Left lung (tissue), 10 donors: ENCODE data around the gene TSPAN17. TPM values are rescaled to one million over a fixed set of nuclear protein-coding genes. Genes with fewer than 3 reads are reported as not detected.

Experiments used
- ATAC-seq: fragments of 200-7000 bp; cut with Tn5 transposase; one replicate; pipeline ENCODE4 v1.9.1; 2020; ENCODE audit warnings: moderate library complexity
- DNase-seq, 4 donors: peaks; one replicate each; pipeline ENCODE4 v3.0.0-alpha.2; 2013 to 2020
- H3K27ac ChIP-seq, 2 donors: fragments of 200-600 bp; sonication (generic) in 1 of 2; one replicate each; pipeline versions ENCODE4 v1.5.0 to v1.8.0; 2020 to 2021
- H3K27me3 ChIP-seq, 2 donors: fragments of 200-600 bp; sonication (generic) in 1 of 2; one replicate each; pipeline versions ENCODE4 v1.5.0 to v1.8.0; 2020 to 2021
- H3K36me3 ChIP-seq, 2 donors: fragments of 200-600 bp; sonication (generic) in 1 of 2; one replicate each; pipeline versions ENCODE4 v1.5.0 to v1.8.0; 2020 to 2021
- H3K4me1 ChIP-seq, 2 donors: fragments of 200-600 bp; one replicate each; pipeline ENCODE4 v1.8.0; 2021
- H3K4me3 ChIP-seq, 2 donors: fragments of 200-600 bp; sonication (generic) in 1 of 2; one replicate each; pipeline versions ENCODE4 v1.5.0 to v1.8.0; 2020 to 2021; ENCODE audit warnings: mild to moderate bottlenecking in 1 of 2
- H3K9me3 ChIP-seq, 2 donors: fragments of 200-600 bp; sonication (generic) in 1 of 2; one replicate each; pipeline versions ENCODE4 v1.5.0 to v1.8.0; 2020 to 2021
- intact Hi-C, 2 donors: fragments of 100-400 bp; cut with DNase I; formaldehyde crosslinking; loops; one replicate each; pipeline versions ENCODE4 v1.11.2 to v1.14.2; 2022
- polyA plus RNA-seq, 6 donors: library from polyadenylated mRNA; unstranded; fragments of 120-200 nt; gene quantifications; one replicate each; pipeline ENCODE4 v1.2.1, GENCODE V29; 2013; ENCODE audit not compliant: insufficient read length in 6 of 6
- total RNA-seq, 2 donors: library from RNA; stranded (reverse); fragmentation: NEBNext Ultra II Directional; extraction: Animal tissue kit (Norgen Biotek cat#: 25700); gene quantifications; one replicate each; pipeline ENCODE4 v1.2.1, GENCODE V29; 2021
- TF ChIP-seq, protein P1 (sequence below), 2 donors: fragments of 200-600 bp; sonication (generic) in 1 of 2; IDR thresholded peaks; one replicate each; pipeline versions ENCODE4 v1.5.0 to v1.8.0; 2021; ENCODE audit warnings: antibody characterized with exemption in 2 of 2
- donor health status: DM: no; HTN: yes; CAD: no.
- donor health status: DM: no; HTN: no; CAD: no.

The TSPAN17 gene
- total and polyA plus RNA-seq, 8 donors = 26.0 to 48.3 (median 35.0) TPM

DNA sequence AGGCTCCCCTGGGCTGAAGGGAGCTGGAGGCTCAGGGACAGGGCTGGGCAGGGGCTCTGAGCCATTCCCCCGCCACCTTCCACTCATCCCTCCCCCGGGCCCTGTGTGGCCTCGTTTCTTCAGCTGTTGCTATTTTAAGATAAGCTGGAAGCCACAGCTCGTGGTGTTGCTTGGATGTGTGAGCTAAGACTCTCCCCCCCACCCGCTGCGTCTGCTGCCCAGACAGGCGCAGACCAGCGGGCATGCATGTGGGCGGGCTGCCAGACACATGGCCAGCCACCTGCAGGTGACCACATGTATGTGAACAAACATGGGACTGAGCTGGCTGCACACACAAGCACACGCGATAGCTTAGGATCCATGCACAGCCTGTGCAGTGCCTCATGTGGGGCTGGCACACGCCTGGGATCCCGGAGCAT, 25.6 kb upstream of the TSPAN17 start:
- intact Hi-C loops = no loop called here
- H3K9me3 ChIP-seq = no peaks in the 10 kb centered on the region
- H3K36me3 ChIP-seq = no peaks in the 10 kb centered on the region
- H3K4me3 ChIP-seq = no peak overlapping the region
- H3K27ac ChIP-seq = no peak overlapping the region
- peaks cover 11 to 18% of the 10 kb centered on the region in 2 donors for H3K4me1 ChIP-seq
- TF ChIP-seq, protein P1, sequence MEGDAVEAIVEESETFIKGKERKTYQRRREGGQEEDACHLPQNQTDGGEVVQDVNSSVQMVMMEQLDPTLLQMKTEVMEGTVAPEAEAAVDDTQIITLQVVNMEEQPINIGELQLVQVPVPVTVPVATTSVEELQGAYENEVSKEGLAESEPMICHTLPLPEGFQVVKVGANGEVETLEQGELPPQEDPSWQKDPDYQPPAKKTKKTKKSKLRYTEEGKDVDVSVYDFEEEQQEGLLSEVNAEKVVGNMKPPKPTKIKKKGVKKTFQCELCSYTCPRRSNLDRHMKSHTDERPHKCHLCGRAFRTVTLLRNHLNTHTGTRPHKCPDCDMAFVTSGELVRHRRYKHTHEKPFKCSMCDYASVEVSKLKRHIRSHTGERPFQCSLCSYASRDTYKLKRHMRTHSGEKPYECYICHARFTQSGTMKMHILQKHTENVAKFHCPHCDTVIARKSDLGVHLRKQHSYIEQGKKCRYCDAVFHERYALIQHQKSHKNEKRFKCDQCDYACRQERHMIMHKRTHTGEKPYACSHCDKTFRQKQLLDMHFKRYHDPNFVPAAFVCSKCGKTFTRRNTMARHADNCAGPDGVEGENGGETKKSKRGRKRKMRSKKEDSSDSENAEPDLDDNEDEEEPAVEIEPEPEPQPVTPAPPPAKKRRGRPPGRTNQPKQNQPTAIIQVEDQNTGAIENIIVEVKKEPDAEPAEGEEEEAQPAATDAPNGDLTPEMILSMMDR (IDR thresholded peaks at IDR 0.05) = no peak
- peaks cover 44 to 95% of the 10 kb centered on the region in 2 donors for H3K27me3 ChIP-seq
- ATAC-seq (no peak), DNase-seq (no peak)

DNA sequence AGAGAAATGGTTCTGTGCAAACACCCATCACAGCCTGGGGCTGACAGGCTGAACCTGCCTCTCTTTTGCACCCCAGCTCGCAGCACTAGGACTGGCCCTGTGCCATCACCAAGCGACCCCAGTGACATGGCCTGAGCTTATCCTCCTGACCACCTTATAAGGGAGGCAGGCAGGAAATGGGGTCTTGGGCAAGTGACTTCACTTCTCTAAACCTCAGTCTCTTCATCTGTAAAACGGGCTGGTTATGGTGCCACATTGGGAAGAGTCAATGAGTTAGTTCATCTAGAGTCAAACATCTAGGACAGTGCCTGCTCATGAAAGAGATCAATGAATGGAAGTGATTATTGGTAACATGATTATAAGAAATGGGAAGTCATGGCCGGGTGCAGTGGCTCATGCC, 23.1 kb upstream of the TSPAN17 start:
- TF ChIP-seq, protein P1 (IDR thresholded peaks at IDR 0.05) = no peak
- Histone ChIP-seq H3K4me3 (no peak overlapping the region), H3K27me3 (peaks cover 42 to 95% of the 10 kb centered on the region in 2 donors), H3K4me1 (peaks cover 11 to 17% of the 10 kb centered on the region in 2 donors), H3K9me3 (no peaks in the 10 kb centered on the region), H3K36me3 (no peaks in the 10 kb centered on the region), H3K27ac (no peak overlapping the region)
- ATAC-seq = no peak
- intact Hi-C loops = no loop called here
- DNase-seq = no peak

- ATAC-seq (no peak), DNase-seq (no peak)
- no peak overlapping the region for H3K27ac ChIP-seq
- H3K27me3 ChIP-seq = peaks cover 42 to 95% of the 10 kb centered on the region in 2 donors
- no peaks in the 10 kb centered on the region for H3K9me3 ChIP-seq
- TF ChIP-seq, protein P1 (IDR thresholded peaks at IDR 0.05) = no peak
- H3K4me3 ChIP-seq = no peak overlapping the region
- no peaks in the 10 kb centered on the region for H3K36me3 ChIP-seq
- intact Hi-C loops = no loop called here
- peaks cover 12 to 14% of the 10 kb centered on the region in 2 donors for H3K4me1 ChIP-seq
These were observed 22.3 kb upstream of the TSPAN17 start for GRCh38 chr5:176624938-176625337.

- Histone ChIP-seq H3K9me3 (no peaks in the 10 kb centered on the region), H3K36me3 (no peaks in the 10 kb centered on the region), H3K4me1 (peaks cover 11 to 14% of the 10 kb centered on the region in 2 donors), H3K4me3 (no peak overlapping the region), H3K27me3 (peaks cover 41 to 95% of the 10 kb centered on the region in 2 donors), H3K27ac (no peak overlapping the region)
- DNase-seq = no peak
- intact Hi-C loops = no loop called here
- TF ChIP-seq, protein P1 (IDR thresholded peaks at IDR 0.05) = no peak
- no peak for ATAC-seq
These were observed 21.8 kb upstream of the TSPAN17 start for GRCh38 chr5:176625512-176625911.

DNA sequence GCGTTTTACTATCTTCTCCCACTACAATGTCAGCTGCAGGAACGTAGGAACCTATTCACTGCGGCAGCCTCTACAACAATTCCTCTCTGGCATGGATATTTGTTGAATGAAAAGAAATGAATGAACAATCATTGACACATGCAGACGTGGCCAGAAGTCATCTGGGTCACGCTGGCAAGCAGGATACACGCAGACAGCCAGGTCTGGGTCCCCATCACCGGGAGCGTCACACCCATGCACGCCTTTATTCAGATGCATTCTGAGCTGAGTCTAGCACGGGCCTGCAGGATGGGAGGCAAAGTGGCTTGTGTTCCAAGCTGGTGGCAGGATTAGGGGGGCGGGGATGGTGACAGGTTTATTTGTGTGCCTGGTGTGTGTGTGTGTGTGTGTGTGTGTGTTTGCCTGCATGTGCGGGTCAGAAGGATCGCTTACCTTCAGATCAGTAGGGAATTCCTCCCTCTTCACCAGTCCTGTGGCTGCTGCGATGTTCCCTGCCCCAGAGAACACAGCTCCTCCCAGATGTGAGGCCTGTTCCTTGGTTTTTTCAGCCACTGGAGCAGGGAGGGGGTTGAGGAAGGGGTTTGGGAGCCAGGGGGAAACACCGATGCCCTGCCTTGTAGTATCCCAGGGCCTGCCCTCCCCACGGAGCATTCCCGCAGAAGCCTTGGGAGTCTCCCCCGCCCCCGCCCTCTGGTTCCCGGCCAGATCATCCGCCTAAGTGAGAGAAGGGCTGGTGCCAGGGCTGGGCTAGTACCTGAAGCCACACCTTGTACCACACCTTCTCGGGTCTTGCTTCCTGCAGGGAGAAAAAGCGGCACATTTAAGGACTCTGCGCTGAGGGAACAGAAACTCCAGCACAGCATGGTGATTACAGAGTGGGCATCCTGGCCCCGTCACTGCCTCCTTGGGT, 21.1 kb upstream of the TSPAN17 start:
- peaks cover 38 to 95% of the 10 kb centered on the region in 2 donors for H3K27me3 ChIP-seq
- TF ChIP-seq, protein P1 (IDR thresholded peaks at IDR 0.05) = no peak
- H3K27ac ChIP-seq = no peak overlapping the region
- DNase-seq (no peak), ATAC-seq (peak; percentile 44)
- intact Hi-C loops = no loop called here
- no peaks in the 10 kb centered on the region for H3K9me3 ChIP-seq
- H3K36me3 ChIP-seq = no peaks in the 10 kb centered on the region
- no peak overlapping the region for H3K4me3 ChIP-seq
- H3K4me1 ChIP-seq = peaks cover 10 to 13% of the 10 kb centered on the region in 2 donors
